A549 treated with CORT108297 at 1 μM for 4 hours (cell line): ENCODE results near the gene IL3RA. TPM values are rescaled to one million over a fixed set of nuclear protein-coding genes. Genes with fewer than 3 reads are reported as not detected.

ENCODE experiments used
- total RNA-seq: library from RNA; stranded (reverse); fragments of 200-300 nt; extraction: Qiagen RNA extraction; gene quantifications from 5 replicates; pipeline ENCODE4 v1.2.3, GENCODE V29; 2022

The IL3RA gene
- total RNA-seq: 0.10 to 0.38 TPM (median 0.17 TPM) in 5 replicates

DNA sequence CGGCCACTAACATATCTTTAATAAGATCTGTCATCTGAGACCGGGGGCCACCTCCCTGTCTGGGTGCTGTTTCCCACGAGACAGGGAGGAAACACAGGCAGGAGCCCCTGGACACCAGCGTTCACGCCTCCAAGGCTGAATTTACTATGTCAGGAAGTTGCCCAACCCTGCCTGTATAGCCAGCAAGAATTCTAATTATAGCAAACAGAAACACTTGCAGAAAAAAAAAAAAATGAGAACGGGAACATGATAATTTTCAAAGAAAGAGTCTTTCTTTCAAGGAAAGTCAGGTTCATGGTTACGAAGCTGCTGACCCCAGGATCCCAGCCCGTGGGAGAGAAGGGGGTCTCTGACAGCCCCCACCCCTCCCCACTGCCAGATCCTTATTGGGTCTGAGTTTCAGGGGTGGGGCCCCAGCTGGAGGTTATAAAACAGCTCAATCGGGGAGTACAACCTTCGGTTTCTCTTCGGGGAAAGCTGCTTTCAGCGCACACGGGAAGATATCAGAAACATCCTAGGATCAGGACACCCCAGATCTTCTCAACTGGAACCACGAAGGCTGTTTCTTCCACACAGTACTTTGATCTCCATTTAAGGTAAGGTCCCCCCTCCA, at the start of gene IL3RA:
TSS of gene IL3RA (plus strand) at position 455 of the 613 bp plus-strand sequence. CDS start 4,981 bp downstream, outside the sequence.

DNA sequence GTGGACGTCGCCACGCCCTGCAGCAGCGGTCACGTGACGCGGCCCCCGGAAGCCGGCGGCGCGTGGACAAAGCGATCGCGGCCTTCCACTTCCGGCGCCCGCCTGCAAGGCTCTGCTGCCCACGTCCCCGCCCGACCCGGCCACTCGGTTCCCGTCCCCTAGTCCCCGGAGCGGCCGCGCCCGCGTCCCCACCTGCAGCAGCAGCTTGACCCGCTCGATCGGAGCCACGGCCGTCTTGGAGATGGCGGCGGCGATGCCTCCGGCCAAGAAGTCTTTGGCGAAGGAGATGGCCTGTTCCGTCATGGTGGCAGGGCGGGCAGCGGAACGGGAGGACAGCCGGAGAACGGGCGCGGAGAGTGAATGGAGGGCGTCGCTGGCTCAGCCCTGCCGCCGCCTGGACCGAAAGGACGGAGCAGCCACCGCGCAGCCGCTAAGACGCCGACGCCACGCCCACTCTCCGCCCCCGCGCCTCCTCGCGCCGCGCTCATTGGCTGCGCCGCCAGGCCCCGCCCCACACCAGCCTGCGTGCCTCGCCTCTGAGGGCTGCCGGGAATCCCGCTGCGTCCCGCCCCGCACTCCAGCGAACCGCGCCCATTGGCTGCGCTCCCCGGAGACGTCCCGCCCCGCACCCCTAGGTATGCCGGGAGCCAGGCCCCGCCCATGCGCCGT, 55.3 kb downstream of the IL3RA start, which contains the start of gene SLC25A6:
TSS of gene SLC25A6 (minus strand) at position 407 of the 669 bp plus-strand sequence. CDS start at position 303, 104 bp downstream.

Other genes with a start within 250 kb of the IL3RA start
- 0.98 to 1.5 TPM (median 1.3 TPM) in 5 replicates for gene CRLF2, start 124.1 kb upstream of the IL3RA start, total RNA-seq
- 3.4 to 4.9 TPM (median 4.4 TPM) in 5 replicates for gene CSF2RA, start 68.0 kb upstream of the IL3RA start, total RNA-seq
- 394 to 502 TPM (median 486 TPM) in 5 replicates for gene SLC25A6, start 55.3 kb downstream of the IL3RA start, total RNA-seq
- 17.0 to 20.5 TPM (median 18.5 TPM) in 5 replicates for gene ASMTL, start 116.1 kb downstream of the IL3RA start, total RNA-seq
- 0.02 TPM in 4 of 5 replicates, not detected in the other for gene P2RY8, start 200.4 kb downstream of the IL3RA start, total RNA-seq